ENCODE results near the gene NKAP. TPM values are rescaled to one million over a fixed set of nuclear protein-coding genes. Genes with fewer than 3 reads are reported as not detected.

NKAP gene
- total RNA-seq, 4 donors from 2014 or later: 5.9 to 12.6 (median 6.3) TPM

GRCh38 chrX:119878740-119879139, 64.8 kb downstream of the NKAP start:
- Histone ChIP-seq H3K4me3 (no peak overlapping the region), H3K4me1 (no peaks in the 10 kb centered on the region), H3K36me3 (peaks cover 0 to 35% of the 10 kb centered on the region in 2 donors), H3K27me3 (no peaks in the 10 kb centered on the region), H3K9me3 (no peaks in the 10 kb centered on the region), H3K27ac (no peak overlapping the region)
- ATAC-seq: no peak
- WGBS, 2 donors (ENCODE audit: low coverage in 1 of 2): 88% methylated on average over 1 of the region's 2 CpGs; no CpG with 5 or more reads in 1 of the 2 donors
- TF ChIP-seq POLR2A (IDR thresholded peaks at IDR 0.05) (no peak), CTCF (IDR thresholded peaks at IDR 0.05) (no peak), EP300 (IDR thresholded peaks at IDR 0.05) (no peak), POLR2AphosphoS5 (IDR thresholded peaks at IDR 0.05) (no peak)

GRCh38 chrX:119871599-119872395, 71.8 kb downstream of the NKAP start, which contains the start of the genes NDUFA1 and RNF113A:
Gene NDUFA1, plus strand, starts transcription at chrX:119871832. Its CDS starts 80 bp downstream, at chrX:119871912.
Gene RNF113A, minus strand, starts transcription at chrX:119871733. Its CDS starts 120 bp downstream, at chrX:119871613.
- peak; percentile 73 for TF ChIP-seq POLR2AphosphoS5 (IDR thresholded peaks at IDR 0.05)
- peak; percentile 50 to 70 for TF ChIP-seq POLR2A (IDR thresholded peaks at IDR 0.05)
- TF ChIP-seq EP300 (IDR thresholded peaks at IDR 0.05): no peak
- WGBS, 2 donors (ENCODE audit: low coverage in 1 of 2): no CpG with 5 or more reads among the region's 62 CpGs

DNA sequence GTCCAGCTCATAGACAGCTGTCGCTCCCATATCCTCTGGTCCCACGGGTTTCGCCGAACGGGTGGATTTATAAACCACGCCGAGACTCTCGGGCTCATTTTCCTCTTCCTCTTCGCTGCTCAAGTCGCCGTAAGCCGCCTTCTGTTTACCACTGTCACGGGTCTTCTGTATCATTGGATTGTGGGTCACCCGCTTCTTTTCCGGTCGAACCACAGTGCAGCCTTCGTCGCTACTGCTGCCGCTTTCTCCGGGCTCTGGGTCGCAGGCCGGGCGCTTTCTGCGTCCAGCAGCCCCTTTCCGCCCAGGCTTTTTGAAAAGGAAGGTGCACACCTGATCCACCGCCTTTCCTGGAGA, 72.3 kb downstream of the NKAP start:
- TF ChIP-seq EP300 (IDR thresholded peaks at IDR 0.05) (no peak), CTCF (IDR thresholded peaks at IDR 0.05) (no peak), POLR2A (IDR thresholded peaks at IDR 0.05) (no peak)
- Histone ChIP-seq H3K36me3 (peaks cover 0 to 10% of the 10 kb centered on the region in 2 donors), H3K4me1 (peaks cover 0 to 14% (median 0%) of the 10 kb centered on the region in 3 donors), H3K4me3 (peak overlapping the region; percentile 63 to 65), H3K27ac (peak overlapping the region; percentile 74 to 90 (median 90)), H3K27me3 (no peaks in the 10 kb centered on the region), H3K9me3 (no peaks in the 10 kb centered on the region)
- 31% methylated on average over 6 of the region's 26 CpGs; no CpG with 5 or more reads in 1 of the 2 donors for WGBS, 2 donors (ENCODE audit: low coverage in 1 of 2)
- peak; percentile 26 for ATAC-seq

More at GRCh38 chrX:119871599-119872395, 71.8 kb downstream of the NKAP start, which contains the start of the genes NDUFA1 and RNF113A:
- H3K4me3 ChIP-seq: peak within 1 kb of the TSS; percentile 63 to 65
- H3K4me1 ChIP-seq: peaks cover 0 to 14% (median 0%) of the 10 kb centered on the region in 3 donors
- peak within 1 kb of the TSS; percentile 74 to 90 (median 90) for H3K27ac ChIP-seq
- H3K27me3 ChIP-seq: no peaks in the 10 kb centered on the region
- peaks cover 0 to 16% of the 10 kb centered on the region in 2 donors for H3K36me3 ChIP-seq
- ATAC-seq: peak; percentile 95
- H3K9me3 ChIP-seq: no peaks in the 10 kb centered on the region

Other genes with a start within 250 kb of the NKAP start
- under 1 TPM in 1 of 4 donors, not detected in 3; 0.27 TPM for gene SOWAHD, start 185.2 kb downstream of the NKAP start, total RNA-seq
- gene RPL39, start 152.1 kb downstream of the NKAP start, total RNA-seq: 1,000 to 10,000 TPM; 1,536 to 5,996 (median 3,784) TPM
- gene UPF3B, start 90.8 kb downstream of the NKAP start, total RNA-seq: 1 to 10 TPM; 3.9 to 7.0 (median 4.3) TPM
- 10 to 100 TPM in 3 of 4 donors, 1 to 10 TPM in 1; 6.4 to 18.6 (median 12.6) TPM for gene RNF113A, start 72.0 kb downstream of the NKAP start, total RNA-seq
- gene NDUFA1, start 71.9 kb downstream of the NKAP start, total RNA-seq: 100 to 1,000 TPM in 1 of 4 donors, 10 to 100 TPM in 3; 55.8 to 104 (median 74.5) TPM
- not detected for gene AKAP14, start 47.9 kb downstream of the NKAP start, total RNA-seq
- under 1 TPM in 1 of 4 donors, not detected in 3; 0.47 TPM for gene RHOXF2B, start 133.9 kb upstream of the NKAP start, total RNA-seq
- gene RHOXF1, start 172.2 kb upstream of the NKAP start, total RNA-seq: 1 to 10 TPM in 1 of 4 donors, under 1 TPM in 1, not detected in 2; 0.49 to 5.9 TPM
- gene RHOXF2, start 214.9 kb upstream of the NKAP start, total RNA-seq: not detected

Measured in gastroesophageal sphincter (tissue), 4 donors.